GM19438 (cell line): ENCODE data around the gene SCN9A.

Source experiments
- ATAC-seq: cut with Tn5 transposase; IDR thresholded peaks from one replicate; pipeline ENCODE4 v1.9.1; 2021; ENCODE audit warnings: low read depth; ENCODE audit not compliant: unreplicated experiment

The SCN9A gene

GRCh38 chr2:166184789-166185188 is 191.0 kb downstream of the SCN9A start:
- no peak for ATAC-seq

DNA sequence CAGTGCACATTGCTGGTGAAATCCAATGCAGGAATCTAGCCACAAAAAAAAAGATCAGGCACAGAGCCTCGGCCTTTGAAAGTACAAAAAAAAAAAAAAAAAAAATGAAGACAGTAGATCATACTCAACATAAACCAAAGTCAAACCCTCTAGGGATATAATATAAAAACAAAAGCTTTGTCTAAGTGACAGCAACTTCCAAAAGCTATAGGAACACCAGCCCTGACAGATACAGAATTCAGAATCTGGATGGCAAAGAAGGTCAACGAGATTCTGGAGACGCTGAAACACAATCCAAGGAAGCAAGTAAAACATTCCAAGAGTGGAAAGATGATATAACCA is 194.0 kb downstream of the SCN9A start:
- no peak for ATAC-seq

- peak; percentile 91 for ATAC-seq
Observed at GRCh38 chr2:166180951-166181812, 194.6 kb downstream of the SCN9A start.

- no peak for ATAC-seq
Observed at GRCh38 chr2:166179201-166179600, 196.5 kb downstream of the SCN9A start.

DNA sequence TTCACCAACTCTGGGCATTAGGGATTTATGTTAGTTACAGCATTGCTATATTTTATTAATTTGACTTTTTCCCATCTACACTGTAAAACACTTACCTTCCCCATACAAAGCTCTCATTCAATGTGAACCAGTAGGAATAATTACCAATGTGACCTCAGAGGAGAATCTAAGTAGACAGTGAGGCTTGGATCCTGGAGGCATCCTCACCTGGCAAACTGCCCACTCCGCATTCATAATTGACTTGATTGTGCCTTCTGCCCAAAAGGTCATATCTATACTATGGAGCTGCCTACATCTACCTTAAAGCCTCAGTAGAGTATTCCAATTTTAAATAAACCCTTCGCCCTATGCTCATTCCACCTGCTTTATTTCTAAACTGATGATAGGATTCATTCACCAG is 202.5 kb downstream of the SCN9A start:
- ATAC-seq = no peak

DNA sequence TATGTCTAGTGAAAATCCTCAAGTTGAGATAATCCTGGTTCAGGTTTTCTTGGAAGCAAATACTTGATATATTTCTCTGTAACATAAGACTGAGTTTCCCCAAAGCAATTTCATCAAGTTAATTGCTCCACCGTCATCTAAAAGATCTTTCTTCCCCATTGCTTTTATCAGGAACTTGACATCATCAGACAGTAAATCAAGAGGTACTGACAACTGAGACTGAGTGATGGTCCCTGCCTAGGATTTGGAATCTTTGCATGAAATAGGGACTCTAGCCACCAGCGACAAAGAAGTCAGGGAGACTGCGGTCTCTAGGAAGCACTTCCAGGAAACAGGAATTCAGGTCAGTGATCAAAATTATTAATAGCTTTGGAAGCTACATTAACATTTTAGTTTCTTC is 204.5 kb downstream of the SCN9A start:
- ATAC-seq = no peak

DNA sequence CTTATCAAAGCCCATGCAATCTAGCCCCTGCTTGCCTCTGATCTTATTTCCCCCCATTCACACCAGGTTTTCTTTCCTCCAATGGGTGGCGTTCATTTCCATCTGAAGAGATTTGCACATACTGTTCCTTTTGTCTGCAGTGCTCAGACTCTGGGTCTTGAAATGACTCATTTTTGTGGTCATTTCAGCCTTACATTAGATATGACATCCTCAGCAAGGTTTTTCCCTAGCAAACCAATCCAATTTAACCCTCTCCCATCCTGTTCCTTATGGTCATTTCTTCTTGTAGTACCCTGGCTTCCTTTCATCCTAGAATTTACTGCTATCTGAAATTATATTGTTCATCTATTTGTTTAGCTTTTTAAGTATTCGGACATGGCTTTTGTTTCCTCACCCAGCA is 205.4 kb downstream of the SCN9A start:
- ATAC-seq = no peak

DNA sequence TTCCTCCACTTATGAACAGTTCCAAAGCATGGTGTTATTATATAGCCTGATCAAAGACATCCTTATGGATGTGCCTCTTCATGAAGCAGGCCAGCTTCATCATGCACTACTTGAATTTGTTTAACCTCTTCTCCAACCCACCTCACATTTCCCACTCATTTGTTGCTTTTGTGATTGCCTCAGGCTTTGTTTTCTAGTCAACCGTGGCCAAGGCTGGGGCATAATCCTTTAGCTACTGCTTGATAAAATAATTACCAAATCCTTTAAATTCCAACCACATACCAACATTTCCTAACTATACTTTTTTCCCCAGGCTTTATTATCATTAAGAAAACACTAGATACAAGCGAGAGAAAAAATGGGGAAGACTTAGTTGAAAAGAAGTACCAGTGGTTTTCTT is 208.3 kb downstream of the SCN9A start:
- no peak for ATAC-seq

DNA sequence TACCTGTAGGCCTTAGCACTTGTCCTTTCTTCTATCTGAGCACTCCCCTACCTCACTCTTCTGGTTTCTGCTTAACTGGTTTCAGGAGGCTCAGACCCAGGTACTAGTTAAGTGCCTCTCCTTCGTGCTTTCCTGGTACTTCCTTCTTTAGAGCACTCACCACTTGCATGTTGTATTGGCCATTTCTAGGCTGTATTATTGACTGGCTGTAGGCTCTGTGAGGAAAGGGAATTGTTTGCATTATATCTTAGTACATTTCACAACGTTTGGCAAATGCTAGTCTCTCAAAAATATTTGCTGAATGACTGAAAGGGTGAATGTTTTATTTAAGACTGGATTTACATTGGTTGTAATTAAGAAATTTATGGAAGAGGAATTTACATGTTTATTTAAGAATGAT is 212.0 kb downstream of the SCN9A start:
- no peak for ATAC-seq

GRCh38 chr2:166158546-166158945 is 217.2 kb downstream of the SCN9A start:
- no peak for ATAC-seq

DNA sequence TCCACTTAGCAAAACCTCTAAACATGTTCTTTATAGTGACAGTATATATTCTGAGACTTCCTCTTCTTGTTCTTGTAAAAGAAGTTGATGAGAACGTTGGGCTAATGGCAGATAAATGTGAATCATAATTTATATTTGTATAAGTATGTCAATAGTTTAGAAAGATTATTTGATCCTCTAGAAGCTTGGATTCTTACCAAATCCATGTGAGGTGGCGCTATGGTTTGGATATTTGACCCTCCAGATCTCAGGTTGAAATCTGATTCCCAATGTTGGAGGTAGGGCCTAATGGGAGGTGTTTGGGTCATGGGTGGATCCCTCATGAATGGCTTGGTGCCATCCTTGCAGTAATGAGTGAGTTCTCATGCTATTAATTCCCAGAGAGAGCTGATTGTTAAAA is 218.2 kb downstream of the SCN9A start:
- ATAC-seq = no peak

GRCh38 chr2:166156985-166157490 is 218.7 kb downstream of the SCN9A start:
- ATAC-seq = no peak

DNA sequence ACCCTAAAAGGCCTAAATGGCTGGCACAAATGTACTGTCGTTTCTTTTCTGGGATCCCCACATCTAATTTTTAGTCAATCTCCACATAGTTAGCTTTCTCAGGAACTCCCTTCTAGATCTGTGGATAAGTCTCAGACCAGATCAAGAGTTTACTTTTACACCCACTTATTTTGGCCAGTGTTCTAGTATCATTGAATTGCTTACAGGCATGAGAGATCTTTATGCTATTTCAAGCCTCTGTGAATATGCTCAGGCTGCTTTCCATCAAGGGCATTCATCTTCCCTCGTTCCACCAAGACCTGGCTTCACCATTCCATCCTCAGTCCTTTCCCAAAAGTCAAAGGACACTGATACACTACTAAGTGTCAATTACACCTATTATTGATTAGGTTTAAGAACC is 220.2 kb downstream of the SCN9A start:
- no peak for ATAC-seq

DNA sequence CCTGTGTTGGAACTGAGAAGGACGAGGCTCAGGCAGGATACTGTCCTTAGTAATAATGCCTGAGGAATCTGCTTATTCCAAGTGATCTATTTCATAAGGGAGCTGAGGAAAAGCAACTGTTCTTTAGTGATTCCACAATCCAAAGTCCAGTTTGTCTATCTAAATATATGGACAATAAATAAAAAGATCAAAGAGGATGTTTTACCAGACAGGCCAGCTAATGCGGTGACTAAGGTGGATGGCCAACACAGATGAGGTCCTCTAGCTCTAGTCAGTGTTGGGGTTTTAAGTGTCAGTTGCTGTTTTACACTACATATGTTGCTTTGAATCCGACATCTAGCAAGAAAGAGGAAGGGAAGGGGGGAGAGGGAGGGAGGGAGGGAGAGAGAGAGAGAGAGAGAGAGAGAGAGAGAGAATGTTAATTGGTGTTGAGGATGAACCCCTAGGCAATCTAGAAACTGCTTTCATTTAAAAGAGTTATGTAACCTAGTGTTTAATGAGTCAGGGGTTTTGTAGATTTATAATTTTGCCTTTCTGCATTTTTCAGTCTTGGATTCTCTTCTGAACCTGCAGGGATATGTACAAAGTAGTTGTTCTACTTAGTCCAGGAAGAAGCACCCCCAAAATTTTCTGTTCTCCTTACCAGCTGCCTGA is 220.9 kb downstream of the SCN9A start:
- no peak for ATAC-seq

DNA sequence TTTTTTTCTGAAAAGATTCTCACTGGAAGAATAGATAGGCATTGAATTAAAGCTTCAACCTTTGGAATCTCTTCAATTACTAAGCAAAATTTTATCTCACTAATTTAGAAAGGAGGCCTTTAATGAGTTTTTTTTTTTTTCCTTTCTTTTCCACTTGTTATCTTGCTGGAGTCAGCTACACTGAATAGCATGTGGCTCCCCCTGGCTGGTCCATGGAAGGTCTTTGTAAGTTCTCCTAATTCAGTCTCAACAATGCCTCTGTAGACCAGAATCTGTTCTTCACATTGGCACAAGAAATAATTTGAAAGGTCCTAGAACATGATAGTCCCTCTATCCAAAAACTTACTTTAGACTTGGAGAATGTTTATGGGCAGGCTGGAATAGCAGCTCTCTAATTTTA is 223.7 kb downstream of the SCN9A start:
- ATAC-seq = no peak

DNA sequence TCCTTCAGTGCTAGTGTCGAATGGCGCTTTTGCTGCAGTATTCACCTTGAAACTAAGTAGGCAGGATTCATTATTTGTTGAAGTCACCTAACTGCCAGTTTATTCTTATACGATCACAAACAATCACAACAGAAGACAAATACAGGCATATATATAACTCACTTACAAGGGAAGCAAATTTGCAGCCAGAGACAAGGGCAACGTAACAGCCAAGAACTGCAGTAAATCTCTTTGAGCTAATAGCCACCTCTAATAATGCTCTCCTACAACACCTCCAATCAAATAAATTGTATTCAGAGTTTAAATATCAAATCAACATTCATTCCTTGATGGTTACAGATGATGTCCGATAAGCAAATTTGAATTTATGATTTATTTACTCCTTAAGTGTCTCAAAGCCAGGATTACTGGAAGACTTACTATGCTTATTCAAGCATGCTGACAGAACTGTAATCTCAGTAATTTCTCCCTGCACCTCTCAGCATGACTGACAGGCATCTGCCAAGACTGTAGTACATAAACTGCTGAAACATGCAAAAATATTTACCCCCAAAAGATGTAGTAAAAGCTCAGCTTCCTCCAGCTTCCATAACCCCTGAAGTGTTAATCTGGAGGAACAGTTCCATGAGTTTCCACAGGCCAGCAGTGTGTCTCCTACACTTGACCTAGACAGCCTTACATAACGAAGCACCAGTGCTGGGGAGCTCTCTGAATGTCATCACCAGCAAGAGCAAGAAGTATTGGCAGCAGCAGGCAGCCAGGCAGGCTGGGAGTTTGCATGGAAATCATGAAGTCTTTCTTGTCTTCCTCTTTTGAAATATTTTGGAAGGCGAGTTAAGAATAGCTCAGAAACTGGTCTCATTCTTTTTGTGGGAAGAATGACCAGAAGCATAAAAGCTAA is 227.0 kb downstream of the SCN9A start:
- no peak for ATAC-seq

- ATAC-seq = no peak
Observed at GRCh38 chr2:166147883-166148282, 227.9 kb downstream of the SCN9A start.
